22Rv1 (cell line): ENCODE data around the gene SHC2.
"Not testable (repeated sequence)": the region's sequence is repeated elsewhere in the genome, so short reads cannot be mapped to it uniquely, and the experiment has no call there.

Source experiments
- H3K27ac ChIP-seq: fragments of 450-650 bp; 2 replicates; pipeline ENCODE4 v1.5.1; 2017
- ZFX ChIP-seq: fragments of 450-650 bp; IDR thresholded peaks from 2 replicates; pipeline ENCODE4 v1.6.1; 2017; ENCODE audit warnings: antibody characterized with exemption, borderline replicate concordance
- TF ChIP-seq, protein P1 (sequence below): fragments of 450-650 bp; IDR thresholded peaks from 2 replicates; pipeline ENCODE4 v1.5.1; 2017; ENCODE audit warnings: mild to moderate bottlenecking

SHC2 gene

DNA sequence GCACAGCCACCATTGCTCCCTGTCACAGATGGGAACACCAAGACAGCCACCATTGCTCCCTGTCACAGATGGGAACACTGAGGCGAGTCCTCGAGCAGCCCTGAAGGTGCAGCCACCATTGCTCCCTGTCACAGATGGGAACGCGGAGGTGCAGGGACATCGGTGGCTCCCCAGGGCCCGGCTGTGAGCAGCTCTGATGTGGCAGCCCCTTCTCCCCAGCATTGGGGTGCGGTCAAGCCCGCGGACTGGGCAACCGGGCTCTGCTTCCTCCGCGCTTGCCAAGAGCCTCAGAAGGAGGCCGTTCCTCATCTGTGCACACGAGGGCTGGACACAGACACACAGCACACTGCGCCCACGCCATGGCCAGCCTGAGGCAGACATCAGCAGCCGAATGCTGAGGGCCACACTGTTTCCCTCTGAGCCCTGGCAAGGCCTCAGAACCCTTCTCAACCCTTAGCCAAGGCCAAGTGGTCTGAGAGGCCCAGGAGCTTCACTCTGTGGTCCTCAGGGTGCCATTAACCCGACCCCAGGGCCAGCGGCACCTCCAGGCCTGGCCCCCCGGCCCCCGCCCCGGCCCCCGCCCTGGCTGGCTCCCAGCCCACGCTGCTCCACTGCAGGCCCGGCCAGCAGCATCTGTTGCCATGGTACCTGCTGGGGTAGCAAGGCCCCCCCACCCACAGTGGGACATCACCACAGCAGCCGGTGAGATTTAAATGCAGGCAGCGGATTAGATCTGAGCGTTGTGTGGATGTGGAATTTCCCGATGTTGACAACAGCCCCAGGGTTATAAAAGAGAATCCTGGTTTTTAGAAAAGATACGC is 70.2 kb downstream of the SHC2 start:
- no peak for TF ChIP-seq ZFX
- TF ChIP-seq, protein P1, sequence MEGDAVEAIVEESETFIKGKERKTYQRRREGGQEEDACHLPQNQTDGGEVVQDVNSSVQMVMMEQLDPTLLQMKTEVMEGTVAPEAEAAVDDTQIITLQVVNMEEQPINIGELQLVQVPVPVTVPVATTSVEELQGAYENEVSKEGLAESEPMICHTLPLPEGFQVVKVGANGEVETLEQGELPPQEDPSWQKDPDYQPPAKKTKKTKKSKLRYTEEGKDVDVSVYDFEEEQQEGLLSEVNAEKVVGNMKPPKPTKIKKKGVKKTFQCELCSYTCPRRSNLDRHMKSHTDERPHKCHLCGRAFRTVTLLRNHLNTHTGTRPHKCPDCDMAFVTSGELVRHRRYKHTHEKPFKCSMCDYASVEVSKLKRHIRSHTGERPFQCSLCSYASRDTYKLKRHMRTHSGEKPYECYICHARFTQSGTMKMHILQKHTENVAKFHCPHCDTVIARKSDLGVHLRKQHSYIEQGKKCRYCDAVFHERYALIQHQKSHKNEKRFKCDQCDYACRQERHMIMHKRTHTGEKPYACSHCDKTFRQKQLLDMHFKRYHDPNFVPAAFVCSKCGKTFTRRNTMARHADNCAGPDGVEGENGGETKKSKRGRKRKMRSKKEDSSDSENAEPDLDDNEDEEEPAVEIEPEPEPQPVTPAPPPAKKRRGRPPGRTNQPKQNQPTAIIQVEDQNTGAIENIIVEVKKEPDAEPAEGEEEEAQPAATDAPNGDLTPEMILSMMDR, result no peak
- H3K27ac ChIP-seq, result no peak overlapping the region

GRCh38 chr19:389935-390289 is 70.9 kb downstream of the SHC2 start:
- H3K27ac ChIP-seq, result no peak overlapping the region
- TF ChIP-seq, protein P1, result no peak
- no peak for TF ChIP-seq ZFX

DNA sequence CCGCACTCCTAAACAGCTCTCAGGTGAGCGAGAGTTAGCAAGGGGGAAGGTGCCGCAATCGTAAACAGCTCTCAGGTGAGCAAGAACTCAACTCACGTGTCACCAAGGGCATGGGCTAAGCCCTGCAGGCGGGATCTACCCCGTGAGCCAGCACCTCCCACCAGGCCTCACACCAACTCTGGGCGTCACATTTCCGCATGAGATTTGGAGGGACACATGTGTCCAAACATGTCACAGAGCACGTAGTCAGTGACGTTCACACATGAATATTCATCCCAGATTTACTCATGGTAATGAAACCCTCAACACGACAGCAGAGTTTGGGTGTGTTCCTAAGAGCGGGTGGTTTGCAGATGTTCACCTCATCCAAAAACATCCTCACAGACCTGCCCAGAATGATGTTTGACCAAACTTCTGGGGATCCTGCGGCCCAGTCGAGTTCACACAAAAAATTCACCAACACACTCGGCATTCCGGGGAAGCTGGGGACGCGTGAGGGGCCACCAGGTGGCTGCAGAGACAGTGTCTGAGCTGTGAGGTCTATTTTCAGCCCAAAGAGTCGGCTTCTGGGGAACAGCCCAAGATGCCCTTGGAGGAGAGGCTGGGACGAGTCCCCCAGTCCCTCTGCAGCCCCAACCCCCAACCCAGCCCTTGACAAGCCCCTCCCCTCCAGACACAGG is 71.4 kb downstream of the SHC2 start:
- no peak overlapping the region for H3K27ac ChIP-seq
- TF ChIP-seq, protein P1, result no peak
- no peak for TF ChIP-seq ZFX

DNA sequence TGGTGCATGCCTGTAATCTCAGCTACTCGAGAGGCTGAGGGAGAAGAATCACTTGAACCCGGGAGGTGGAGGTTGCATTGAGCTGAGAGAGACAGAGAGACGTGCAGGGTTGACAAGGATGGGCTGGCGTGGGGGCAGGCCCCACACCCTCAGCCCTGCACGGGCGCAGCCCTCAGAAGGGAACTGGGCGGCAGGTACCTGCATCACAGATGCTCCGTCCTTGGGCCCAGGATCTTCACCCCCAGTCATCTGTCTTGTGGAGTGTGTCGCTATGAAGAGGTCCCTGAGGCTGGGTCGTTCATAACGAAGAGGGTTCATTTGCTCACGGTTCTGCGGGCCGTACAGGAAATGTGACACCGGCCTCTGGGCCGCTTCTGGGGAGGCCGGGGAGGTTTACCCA is 72.1 kb downstream of the SHC2 start:
- TF ChIP-seq ZFX, result no peak
- TF ChIP-seq, protein P1, result no peak
- H3K27ac ChIP-seq, result no peak overlapping the region

DNA sequence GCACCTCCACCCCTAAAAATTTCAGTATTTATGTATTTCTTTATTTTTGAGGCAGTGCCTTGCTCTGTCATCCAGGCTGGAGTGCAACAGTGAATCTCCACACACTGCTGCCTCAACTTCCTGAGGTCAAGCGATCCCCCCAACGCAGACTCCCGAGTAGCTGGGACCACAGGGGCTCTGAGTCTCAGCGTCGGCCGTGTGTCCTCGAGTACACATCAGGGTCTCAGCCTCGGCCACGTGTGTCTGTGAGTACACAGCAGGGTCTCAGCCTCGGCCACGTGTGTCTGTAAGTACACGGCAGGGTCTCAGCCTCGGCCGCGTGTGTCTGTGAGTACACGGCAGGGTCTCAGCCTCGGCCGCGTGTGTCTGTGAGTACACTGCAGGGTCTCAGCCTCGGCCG is 73.1 kb downstream of the SHC2 start:
- TF ChIP-seq ZFX, result no peak
- TF ChIP-seq, protein P1, result no peak
- H3K27ac ChIP-seq, result no peak overlapping the region

GRCh38 chr19:386632-387301 is 74.1 kb downstream of the SHC2 start:
- not testable (repeated sequence) for H3K27ac ChIP-seq

DNA sequence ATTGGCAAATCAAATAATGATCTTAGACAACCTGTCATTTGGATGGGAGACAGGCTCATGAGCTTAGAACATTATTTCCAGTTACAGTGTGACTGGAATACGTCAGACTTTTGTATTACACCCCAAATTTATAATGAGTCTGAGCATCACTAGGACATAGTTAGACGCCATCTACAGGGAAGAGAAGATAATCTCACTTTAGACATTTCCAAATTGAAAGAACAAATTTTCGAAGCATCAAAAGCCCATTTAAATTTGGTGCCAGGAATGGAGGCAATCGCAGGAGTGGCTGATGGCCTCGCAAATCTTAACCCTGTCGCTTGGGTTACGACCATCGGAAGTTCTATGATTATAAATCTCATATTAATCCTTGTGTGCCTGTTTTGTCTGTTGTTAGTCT is 74.6 kb downstream of the SHC2 start:
- H3K27ac ChIP-seq, result not testable (repeated sequence)

DNA sequence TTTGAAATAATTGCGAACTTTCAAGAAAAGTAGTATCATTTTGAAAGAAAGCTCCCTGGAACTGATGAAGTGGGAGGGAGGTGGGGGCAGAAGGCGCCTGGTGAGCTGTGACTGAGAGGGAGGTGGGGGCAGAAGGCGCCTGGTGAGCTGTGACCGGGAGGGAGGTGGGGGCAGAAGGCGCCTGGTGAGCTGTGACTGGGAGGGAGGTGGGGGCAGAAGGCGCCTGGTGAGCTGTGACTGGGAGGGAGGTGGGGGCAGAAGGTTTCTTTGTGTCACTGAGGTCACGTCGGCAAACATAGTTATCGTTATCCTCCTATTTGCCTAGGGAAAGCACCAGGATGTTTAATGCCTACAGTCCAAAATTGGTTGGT is 76.0 kb downstream of the SHC2 start:
- TF ChIP-seq ZFX, result no peak
- TF ChIP-seq, protein P1, result no peak
- H3K27ac ChIP-seq, result no peak overlapping the region
